Measurements from ENCODE around the gene SYNE2. TPM values are rescaled to one million over a fixed set of nuclear protein-coding genes. Genes with fewer than 3 reads are reported as not detected.
"Not testable (repeated sequence)": the region's sequence is repeated elsewhere in the genome, so short reads cannot be mapped to it uniquely, and the experiment has no call there.

SYNE2 gene
- total RNA-seq, 2 experiments from 2014 or later: 18.4 to 21.8 TPM

DNA sequence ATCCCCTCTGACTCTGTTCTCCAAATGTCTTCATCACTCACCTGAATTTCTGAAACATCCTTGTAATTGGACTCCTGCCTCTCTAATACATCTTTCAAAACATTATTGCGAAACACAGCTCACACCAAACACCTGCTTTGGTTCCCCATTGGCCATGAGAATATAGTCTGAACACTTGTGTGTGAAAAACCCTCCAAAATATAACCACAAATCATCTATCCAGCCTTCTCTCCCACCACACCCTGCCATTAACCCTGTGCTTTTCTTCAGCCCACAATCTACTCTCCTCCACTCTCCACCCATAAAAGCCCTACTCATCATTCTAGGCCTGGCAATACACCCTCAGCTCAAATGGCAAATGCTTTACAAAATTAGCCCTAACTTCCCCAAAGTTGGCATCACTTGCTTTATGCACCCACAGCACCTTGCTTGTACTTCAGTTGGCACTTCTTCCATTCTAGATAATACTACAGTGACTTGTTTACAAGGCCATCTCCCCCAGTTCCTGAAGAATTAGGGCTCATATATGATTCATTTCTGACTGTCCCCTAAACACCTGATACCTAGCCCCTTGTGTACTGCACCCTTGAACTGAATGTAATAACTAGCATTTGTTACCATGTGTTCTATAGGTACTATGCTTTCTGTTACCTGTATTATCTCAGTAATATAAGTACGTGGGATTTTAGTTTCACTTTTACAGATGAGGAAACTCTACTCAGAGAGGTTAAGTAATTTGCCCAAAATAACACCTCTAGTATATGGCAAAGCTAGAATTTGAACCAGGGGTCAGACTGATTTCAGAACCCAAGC, 17.3 kb downstream of the SYNE2 start:
- H3K36me3 Mint-ChIP-seq (ENCODE audit: low read depth); POLR2A ChIA-PET; H3K9me3 Mint-ChIP-seq (ENCODE audit: low read depth); H3K4me3 Mint-ChIP-seq; DNase-seq; H3K27me3 Mint-ChIP-seq: not testable (repeated sequence)
- Mint-ChIP-seq H3K27ac (peak overlapping the region; percentile 32), H3K4me1 (peaks cover 58% of the 10 kb centered on the region)
- ATAC-seq: peak; percentile 80
- intact Hi-C loops (cut with DNase I, micrococcal nuclease): loop anchor here (2.0 to 10.0 kb wide), 2 partner anchors 17 to 635 kb away; partner anchors contain the start of genes SYNE2 (in 1 of the 2), ZBTB1 (in 1 of the 2) and ZBTB25 (in 1 of the 2)
- CTCF ChIA-PET: interaction anchor here (0.7 to 1.0 kb wide), 3 partner anchors 15 to 190 kb away, joined by 3 read pairs; no protein-coding TSS in a partner anchor

DNA sequence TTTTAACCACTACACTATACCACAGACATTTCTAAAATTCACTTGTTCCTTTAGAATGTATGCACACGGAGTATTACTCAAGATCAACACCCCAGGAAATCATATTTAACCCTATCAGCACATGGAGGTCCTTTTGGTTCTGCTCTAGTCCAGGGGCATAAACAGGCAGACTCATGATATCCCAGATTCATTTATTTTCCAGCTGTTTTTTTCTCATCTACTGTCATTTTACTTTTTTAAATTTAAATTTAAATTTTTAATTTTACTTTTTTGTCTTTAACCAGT, 17.9 kb downstream of the SYNE2 start:
- H3K9me3 Mint-ChIP-seq (ENCODE audit: low read depth); ATAC-seq; H3K4me3 Mint-ChIP-seq; H3K36me3 Mint-ChIP-seq (ENCODE audit: low read depth); H3K27ac Mint-ChIP-seq; intact Hi-C loops (cut with DNase I, micrococcal nuclease); DNase-seq; POLR2A ChIA-PET; H3K27me3 Mint-ChIP-seq: not testable (repeated sequence)
- H3K4me1 Mint-ChIP-seq: peaks cover 56% of the 10 kb centered on the region
- CTCF ChIA-PET: interaction anchor here (0.7 kb wide), 1 partner anchor 189 kb away, joined by 3 read pairs; no protein-coding TSS in a partner anchor

DNA sequence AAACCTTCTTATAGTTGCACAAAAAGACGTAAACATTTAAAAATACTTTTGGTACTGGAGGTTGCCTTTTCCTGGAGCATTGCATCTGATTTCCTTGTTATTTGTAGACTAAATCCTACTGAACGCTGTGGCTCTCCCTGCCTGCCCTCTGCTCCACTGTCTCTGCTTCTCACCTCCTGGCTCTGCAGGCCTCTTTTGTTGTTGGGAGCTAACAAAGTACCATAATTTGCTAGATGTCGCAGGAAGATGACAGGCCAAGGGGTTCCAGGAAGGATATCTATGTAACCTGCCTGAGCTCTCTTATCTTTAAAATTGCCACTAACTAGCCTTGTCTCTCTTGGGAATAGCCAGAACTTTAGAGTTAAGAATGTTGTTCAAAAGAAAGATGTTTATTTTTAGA, 21.4 kb downstream of the SYNE2 start:
- CTCF ChIA-PET: no interaction called here

DNA sequence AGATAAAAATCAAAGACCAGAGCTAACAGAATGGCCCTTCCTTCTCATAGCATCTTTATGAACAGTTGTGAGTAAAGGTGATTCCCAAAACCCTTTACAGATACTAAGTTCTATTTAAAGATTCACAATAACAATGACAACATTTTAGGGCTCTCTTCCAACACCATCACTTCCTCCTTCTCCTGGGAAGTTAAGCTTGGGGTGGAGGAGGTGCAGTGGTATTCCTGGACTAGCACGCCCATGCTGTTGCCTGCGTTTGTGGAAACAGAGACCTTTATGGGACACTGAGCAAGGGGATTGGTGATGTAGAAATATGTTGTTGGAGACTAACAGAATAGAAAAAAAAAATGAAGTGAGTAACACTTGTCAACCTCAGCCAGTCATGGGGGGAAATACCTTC, 22.5 kb downstream of the SYNE2 start:
- Mint-ChIP-seq H3K36me3 (ENCODE audit: low read depth) (peaks cover 8% of the 10 kb centered on the region), H3K4me1 (peaks cover 32% of the 10 kb centered on the region), H3K4me3 (no peak overlapping the region), H3K27ac (no peak overlapping the region), H3K27me3 (no peaks in the 10 kb centered on the region), H3K9me3 (ENCODE audit: low read depth) (no peaks in the 10 kb centered on the region)
- DNase-seq (no peak), ATAC-seq (no peak)
- intact Hi-C loops (cut with DNase I, micrococcal nuclease): no loop called here
- ChIA-PET CTCF (interaction anchor here (1.4 kb wide), 1 partner anchor 18 kb away, joined by 3 read pairs; no protein-coding TSS in a partner anchor), POLR2A (no interaction called here)

More for the DNA sequence above, 21.4 kb downstream of the SYNE2 start:
- H3K9me3 Mint-ChIP-seq (ENCODE audit: low read depth): no peaks in the 10 kb centered on the region
- peaks cover 8% of the 10 kb centered on the region for H3K36me3 Mint-ChIP-seq (ENCODE audit: low read depth)
- POLR2A ChIA-PET: no interaction called here
- intact Hi-C loops (cut with DNase I, micrococcal nuclease): no loop called here
- no peak overlapping the region for H3K4me3 Mint-ChIP-seq
- peaks cover 40% of the 10 kb centered on the region for H3K4me1 Mint-ChIP-seq
- no peak overlapping the region for H3K27ac Mint-ChIP-seq
- no peak for ATAC-seq
- DNase-seq: no peak
- no peaks in the 10 kb centered on the region for H3K27me3 Mint-ChIP-seq

DNA sequence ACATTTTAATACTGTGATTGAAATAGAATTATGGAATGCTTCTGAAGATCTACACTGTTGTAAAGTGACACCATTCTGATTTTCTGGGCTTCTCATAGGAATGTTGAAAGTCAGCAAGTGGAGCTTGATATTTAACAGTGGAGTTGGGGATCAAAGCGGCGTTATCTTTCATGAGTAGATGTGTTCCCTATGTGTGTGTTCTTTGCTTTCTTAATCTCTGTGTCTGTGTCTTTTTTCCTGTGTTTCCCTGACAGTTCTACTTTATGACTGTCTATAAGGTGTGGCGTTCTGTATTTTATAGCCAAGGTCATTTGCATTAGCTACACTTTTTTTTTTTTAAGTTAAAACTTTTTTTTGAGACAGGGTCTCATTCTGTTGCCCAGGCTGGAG, 24.7 kb downstream of the SYNE2 start:
- DNase-seq: no peak
- no peak overlapping the region for H3K4me3 Mint-ChIP-seq
- peaks cover 8% of the 10 kb centered on the region for H3K36me3 Mint-ChIP-seq (ENCODE audit: low read depth)
- POLR2A ChIA-PET: no interaction called here
- CTCF ChIA-PET: interaction anchor here (0.9 kb wide), 1 partner anchor 36 kb away, joined by 3 read pairs; no protein-coding TSS in a partner anchor
- ATAC-seq: no peak
- H3K27me3 Mint-ChIP-seq: no peaks in the 10 kb centered on the region
- intact Hi-C loops (cut with DNase I, micrococcal nuclease): no loop called here
- peaks cover 27% of the 10 kb centered on the region for H3K4me1 Mint-ChIP-seq
- H3K27ac Mint-ChIP-seq: peak overlapping the region; percentile 23
- H3K9me3 Mint-ChIP-seq (ENCODE audit: low read depth): no peaks in the 10 kb centered on the region

DNA sequence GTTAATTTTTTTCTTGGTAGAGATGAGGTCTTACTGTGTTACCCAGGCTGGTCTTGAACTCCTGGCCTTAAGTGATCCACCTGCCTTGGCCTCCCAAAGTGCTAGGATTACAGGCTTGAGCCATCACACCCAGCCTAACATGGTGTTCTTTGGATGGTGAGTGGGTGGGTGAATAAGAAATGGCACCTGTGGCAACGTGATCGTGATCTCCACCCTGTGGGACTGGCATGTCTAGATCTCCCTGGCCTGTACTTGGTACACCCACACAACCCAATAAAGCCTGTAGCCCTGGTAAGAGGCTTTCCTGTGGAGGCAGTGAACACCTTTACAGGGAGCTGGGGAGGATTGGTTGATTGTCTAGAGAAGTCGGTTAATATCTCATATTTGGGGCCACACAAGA, 25.2 kb downstream of the SYNE2 start:
- Mint-ChIP-seq H3K4me3 (no peak overlapping the region), H3K4me1 (peaks cover 24% of the 10 kb centered on the region), H3K27ac (no peak overlapping the region), H3K9me3 (ENCODE audit: low read depth) (no peaks in the 10 kb centered on the region), H3K27me3 (no peaks in the 10 kb centered on the region), H3K36me3 (ENCODE audit: low read depth) (peaks cover 8% of the 10 kb centered on the region)
- ChIA-PET CTCF (no interaction called here), POLR2A (no interaction called here)
- intact Hi-C loops (cut with DNase I, micrococcal nuclease): no loop called here
- no peak for DNase-seq
- ATAC-seq: no peak

DNA sequence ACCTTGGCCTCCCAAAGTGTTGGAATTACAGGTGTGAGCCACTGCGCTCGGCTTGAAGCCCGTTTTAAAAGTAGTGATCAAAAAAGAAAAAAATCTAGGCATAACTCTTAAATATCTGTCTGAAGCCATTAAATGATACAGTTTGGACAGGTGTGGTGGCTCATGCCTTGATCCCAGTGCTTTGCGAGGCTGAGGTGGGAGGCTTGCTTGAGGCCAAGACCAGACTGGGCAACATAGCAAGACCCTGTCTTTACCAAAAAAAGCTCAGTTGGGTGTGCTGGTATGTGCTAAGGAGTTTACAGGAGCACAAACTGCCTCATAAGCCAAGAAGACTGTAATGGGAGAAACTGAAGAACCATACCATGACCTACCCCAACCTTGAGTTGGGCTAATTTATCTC, 26.0 kb downstream of the SYNE2 start:
- POLR2A ChIA-PET: no interaction called here
- no peaks in the 10 kb centered on the region for H3K9me3 Mint-ChIP-seq (ENCODE audit: low read depth)
- peaks cover 24% of the 10 kb centered on the region for H3K4me1 Mint-ChIP-seq
- intact Hi-C loops (cut with DNase I, micrococcal nuclease): no loop called here
- CTCF ChIA-PET: no interaction called here
- no peak for ATAC-seq
- H3K4me3 Mint-ChIP-seq: no peak overlapping the region
- no peak overlapping the region for H3K27ac Mint-ChIP-seq
- no peak for DNase-seq
- H3K36me3 Mint-ChIP-seq (ENCODE audit: low read depth): peaks cover 8% of the 10 kb centered on the region
- H3K27me3 Mint-ChIP-seq: no peaks in the 10 kb centered on the region

DNA sequence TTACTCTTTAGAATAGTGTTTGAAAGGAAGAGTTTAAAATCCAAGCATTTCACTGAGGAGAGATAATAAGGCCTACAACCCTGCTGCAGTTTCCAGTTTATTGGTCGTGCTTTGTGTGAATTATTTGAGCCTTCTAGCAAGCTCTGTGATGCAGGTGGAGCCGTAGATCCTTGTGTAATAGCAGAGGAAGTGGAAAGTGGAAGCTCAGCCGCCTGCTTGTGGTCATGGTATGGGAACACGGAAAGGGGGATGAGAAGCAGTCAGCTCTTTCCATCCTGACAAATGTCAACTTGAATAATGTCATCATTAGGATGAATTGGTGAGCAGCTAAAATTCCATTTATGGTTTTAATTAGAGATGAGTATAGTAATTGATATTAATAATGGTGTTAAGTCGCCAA, 29.1 kb downstream of the SYNE2 start:
- Mint-ChIP-seq H3K27ac (no peak overlapping the region), H3K4me1 (peaks cover 7% of the 10 kb centered on the region), H3K9me3 (ENCODE audit: low read depth) (no peaks in the 10 kb centered on the region), H3K4me3 (no peak overlapping the region), H3K27me3 (no peaks in the 10 kb centered on the region), H3K36me3 (ENCODE audit: low read depth) (peaks cover 4% of the 10 kb centered on the region)
- POLR2A ChIA-PET: interaction anchor here (0.7 kb wide), 1 partner anchor 13 kb away, joined by 3 read pairs; no protein-coding TSS in a partner anchor
- ATAC-seq: no peak
- intact Hi-C loops (cut with DNase I, micrococcal nuclease): no loop called here
- CTCF ChIA-PET: no interaction called here
- no peak for DNase-seq

DNA sequence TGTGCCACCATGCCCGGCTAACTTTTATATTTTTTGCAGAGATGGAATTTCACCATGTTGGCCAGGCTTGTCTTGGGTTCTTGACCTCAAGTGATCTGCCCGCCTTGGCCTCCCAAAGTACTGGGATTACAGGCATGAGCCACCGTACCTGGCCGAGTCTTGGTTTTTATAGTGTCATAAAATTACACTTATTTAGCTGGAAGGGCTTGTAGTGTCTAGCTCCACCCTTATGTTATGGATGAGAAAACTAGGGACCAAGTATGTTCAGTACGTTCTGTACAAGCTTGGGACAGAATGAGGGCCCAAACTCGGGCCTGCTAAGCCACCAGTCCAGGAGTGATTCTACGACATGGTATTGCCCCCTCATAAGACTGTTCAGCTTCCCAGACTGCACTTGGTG, 35.1 kb downstream of the SYNE2 start:
- peaks cover 7% of the 10 kb centered on the region for H3K36me3 Mint-ChIP-seq (ENCODE audit: low read depth)
- H3K4me3 Mint-ChIP-seq: no peak overlapping the region
- DNase-seq (no peak), ATAC-seq (no peak)
- intact Hi-C loops (cut with DNase I, micrococcal nuclease): no loop called here
- no peaks in the 10 kb centered on the region for H3K9me3 Mint-ChIP-seq (ENCODE audit: low read depth)
- H3K27ac Mint-ChIP-seq: no peak overlapping the region
- H3K4me1 Mint-ChIP-seq: peaks cover 10% of the 10 kb centered on the region
- ChIA-PET CTCF (interaction anchor here (0.7 to 1.2 kb wide), 2 partner anchors 27 to 30 kb away, joined by 3 read pairs; no protein-coding TSS in a partner anchor), POLR2A (no interaction called here)
- no peaks in the 10 kb centered on the region for H3K27me3 Mint-ChIP-seq

DNA sequence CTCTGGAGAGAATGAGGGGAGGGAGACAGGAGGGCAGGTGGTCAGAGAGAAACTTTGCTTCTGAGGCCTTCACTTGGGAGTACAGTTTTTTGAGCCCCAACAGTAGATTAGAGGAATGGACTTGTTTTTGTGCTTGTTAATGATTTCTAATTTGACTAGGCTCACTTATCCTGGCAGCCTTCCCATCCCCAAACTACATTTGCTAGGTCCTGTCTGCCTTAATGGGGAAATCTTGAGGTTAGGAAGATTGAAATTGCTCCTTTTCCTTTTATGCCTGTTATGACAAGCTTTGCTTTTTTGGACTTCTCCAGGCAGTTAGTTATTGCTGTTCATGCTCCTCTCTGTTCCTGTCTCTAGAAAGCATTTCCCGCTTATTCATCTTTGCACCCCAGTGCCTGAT, 37.7 kb downstream of the SYNE2 start:
- no peaks in the 10 kb centered on the region for H3K9me3 Mint-ChIP-seq (ENCODE audit: low read depth)
- POLR2A ChIA-PET: no interaction called here
- H3K4me1 Mint-ChIP-seq: peaks cover 10% of the 10 kb centered on the region
- H3K36me3 Mint-ChIP-seq (ENCODE audit: low read depth): peaks cover 3% of the 10 kb centered on the region
- DNase-seq (no peak), ATAC-seq (no peak)
- intact Hi-C loops (cut with DNase I, micrococcal nuclease): no loop called here
- H3K4me3 Mint-ChIP-seq: no peak overlapping the region
- no peak overlapping the region for H3K27ac Mint-ChIP-seq
- H3K27me3 Mint-ChIP-seq: no peaks in the 10 kb centered on the region
- CTCF ChIA-PET: interaction anchor here (1.3 kb wide), 1 partner anchor 12 kb away, joined by 3 read pairs; no protein-coding TSS in a partner anchor

DNA sequence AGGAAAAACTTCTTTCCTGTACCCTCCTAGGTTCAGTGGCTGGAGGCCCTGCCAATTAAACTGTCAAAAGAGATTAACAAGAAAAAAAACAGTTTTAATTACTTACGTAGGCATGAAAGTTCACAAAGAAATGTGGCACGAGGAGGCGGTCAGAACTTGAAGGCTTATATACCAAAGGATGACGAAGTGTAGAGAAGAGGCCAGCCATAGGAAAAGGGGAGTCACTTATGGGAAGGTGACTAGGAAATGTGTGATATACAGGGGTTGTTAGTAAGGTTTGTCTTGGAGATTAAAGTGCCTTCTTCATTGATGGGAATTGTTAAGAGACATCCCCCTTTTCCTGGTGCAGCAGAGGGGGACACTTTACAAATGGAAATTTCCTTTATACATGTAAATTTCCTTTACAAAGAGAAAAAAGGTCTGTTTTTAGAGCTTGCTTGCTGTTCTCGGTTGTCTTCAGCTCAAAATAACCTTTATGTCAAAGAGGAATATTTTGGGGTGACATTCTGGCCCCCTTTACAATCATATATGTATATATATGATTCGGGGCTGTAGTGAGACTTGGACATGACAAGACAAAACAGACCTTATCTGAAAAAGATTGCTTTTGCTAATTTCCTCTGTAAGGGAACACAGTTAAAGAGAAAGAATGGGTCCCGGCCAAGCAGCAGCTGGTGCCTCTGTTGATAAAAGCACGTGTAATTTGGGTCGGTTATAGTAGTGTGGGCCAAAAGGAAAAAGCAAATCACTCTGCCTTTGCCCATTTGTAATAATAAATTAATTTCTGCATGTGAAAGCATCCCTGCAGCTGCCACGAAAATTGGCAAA, 38.6 kb downstream of the SYNE2 start:
- H3K27me3 Mint-ChIP-seq: no peaks in the 10 kb centered on the region
- ATAC-seq (no peak), DNase-seq (no peak)
- H3K9me3 Mint-ChIP-seq (ENCODE audit: low read depth): no peaks in the 10 kb centered on the region
- peaks cover 10% of the 10 kb centered on the region for H3K4me1 Mint-ChIP-seq
- no peak overlapping the region for H3K27ac Mint-ChIP-seq
- intact Hi-C loops (cut with DNase I, micrococcal nuclease): no loop called here
- no peak overlapping the region for H3K4me3 Mint-ChIP-seq
- CTCF ChIA-PET: interaction anchor here (0.7 to 1.3 kb wide), 2 partner anchors 11 to 22 kb away, joined by 3 read pairs; no protein-coding TSS in a partner anchor
- POLR2A ChIA-PET: interaction anchor here (0.7 kb wide), 2 partner anchors 450 to 525 kb away, joined by 4 read pairs; no protein-coding TSS in a partner anchor
- H3K36me3 Mint-ChIP-seq (ENCODE audit: low read depth): peaks cover 3% of the 10 kb centered on the region

Measured in activated CD4-positive, alpha-beta T cell treated with anti-CD3 and anti-CD28 coated beads for 36 hours (primary cell).